Left ventricle myocardium inferior (tissue), 1 donor: ENCODE measurements around the gene CHRNE. TPM values are rescaled to one million over a fixed set of nuclear protein-coding genes. Genes with fewer than 3 reads are reported as not detected.

ENCODE experiments used
- DNase-seq: peaks from one replicate; pipeline ENCODE4 v3.0.0-alpha.2; 2020
- H3K27ac ChIP-seq: fragments of 200-600 bp; replicated peaks from 2 replicates; pipeline ENCODE4 v1.8.0; 2021
- H3K27me3 ChIP-seq: fragments of 200-600 bp; 2 replicates; pipeline ENCODE4 v1.8.0; 2021; ENCODE audit warnings: low read depth
- H3K36me3 ChIP-seq: fragments of 200-600 bp; 2 replicates; pipeline ENCODE4 v1.8.0; 2021
- H3K4me1 ChIP-seq: fragments of 200-600 bp; 2 replicates; pipeline ENCODE4 v1.8.0; 2021
- H3K4me3 ChIP-seq: fragments of 200-600 bp; 2 replicates; pipeline ENCODE4 v1.8.0; 2021; ENCODE audit warnings: mild to moderate bottlenecking, moderate library complexity
- H3K9me3 ChIP-seq: fragments of 200-600 bp; replicated peaks from 2 replicates; pipeline ENCODE4 v1.8.0; 2021
- CTCF ChIP-seq: fragments of 200-600 bp; IDR thresholded peaks from 2 replicates; pipeline ENCODE4 v1.8.0; 2021; ENCODE audit warnings: antibody characterized with exemption, mild to moderate bottlenecking, borderline replicate concordance
- intact Hi-C: fragments of 100-400 bp; cut with micrococcal nuclease; formaldehyde crosslinking; loops from one replicate; pipeline ENCODE4 v1.11.0; 2022
- total RNA-seq: library from RNA; stranded (reverse); fragmentation: NEBNext Ultra II Directional; extraction: Animal tissue kit (Norgen Biotek cat#: 25700); gene quantifications from one replicate; pipeline ENCODE4 v1.2.1, GENCODE V29; 2021
- donor health status: DM: no; HTN: yes; CAD: no; lungs with severe emphysema.

CHRNE gene
- total RNA-seq, 1 donor from 2014 or later = 1.5 TPM

- Histone ChIP-seq H3K36me3 (peaks cover 71% of the 10 kb centered on the region), H3K4me1 (peaks cover 84% of the 10 kb centered on the region), H3K4me3 (peak overlapping the region; percentile 84), H3K27me3 (no peaks in the 10 kb centered on the region), H3K27ac (peak overlapping the region; percentile 96), H3K9me3 (no peaks in the 10 kb centered on the region)
- intact Hi-C loops = no loop called here
- no peak for DNase-seq
- TF ChIP-seq CTCF = no peak
Measured at GRCh38 chr17:4941319-4941610, 38.4 kb upstream of the CHRNE start.

GRCh38 chr17:4940555-4941318, 37.8 kb upstream of the CHRNE start:
- peak overlapping the region; percentile 96 for H3K27ac ChIP-seq
- peaks cover 67% of the 10 kb centered on the region for H3K36me3 ChIP-seq
- no peaks in the 10 kb centered on the region for H3K27me3 ChIP-seq
- H3K9me3 ChIP-seq = no peaks in the 10 kb centered on the region
- DNase-seq = peak; percentile 77
- no peak for TF ChIP-seq CTCF
- H3K4me3 ChIP-seq = peak overlapping the region; percentile 84
- peaks cover 79% of the 10 kb centered on the region for H3K4me1 ChIP-seq
- intact Hi-C loops = no loop called here

GRCh38 chr17:4939796-4940554, 37.1 kb upstream of the CHRNE start, which contains the start of the genes RNF167 and SLC25A11:
Gene RNF167, plus strand, starts transcription at chr17:4940268. Its CDS starts 642 bp downstream, at chr17:4940910.
Gene SLC25A11, minus strand, starts transcription at chr17:4940046. Its CDS starts 136 bp downstream, at chr17:4939910.
- TF ChIP-seq CTCF = no peak
- peaks cover 71% of the 10 kb centered on the region for H3K4me1 ChIP-seq
- H3K4me3 ChIP-seq = peak within 1 kb of the TSS; percentile 84
- intact Hi-C loops = no loop called here
- peak; percentile 93 for DNase-seq
- H3K27me3 ChIP-seq = no peaks in the 10 kb centered on the region
- H3K9me3 ChIP-seq = no peaks in the 10 kb centered on the region
- peak within 1 kb of the TSS; percentile 96 for H3K27ac ChIP-seq
- H3K36me3 ChIP-seq = peaks cover 63% of the 10 kb centered on the region

DNA sequence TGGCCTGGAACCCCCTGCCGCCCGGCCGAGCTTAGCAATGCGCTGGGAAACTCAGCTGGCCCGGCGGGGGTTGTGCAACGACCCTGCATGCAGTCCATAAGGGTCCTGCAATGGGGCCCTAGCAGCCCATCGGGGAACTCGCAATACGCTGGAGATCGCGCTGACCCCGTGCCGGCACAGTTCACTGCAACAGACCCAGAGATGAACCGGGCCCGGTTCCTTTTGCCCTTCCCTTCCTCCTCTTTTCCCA, 36.6 kb upstream of the CHRNE start:
- Histone ChIP-seq H3K4me1 (peaks cover 69% of the 10 kb centered on the region), H3K27ac (peak overlapping the region; percentile 96), H3K9me3 (no peaks in the 10 kb centered on the region), H3K36me3 (peaks cover 58% of the 10 kb centered on the region), H3K4me3 (peak overlapping the region; percentile 84), H3K27me3 (no peaks in the 10 kb centered on the region)
- TF ChIP-seq CTCF = no peak
- DNase-seq = peak; percentile 44
- intact Hi-C loops = no loop called here

DNA sequence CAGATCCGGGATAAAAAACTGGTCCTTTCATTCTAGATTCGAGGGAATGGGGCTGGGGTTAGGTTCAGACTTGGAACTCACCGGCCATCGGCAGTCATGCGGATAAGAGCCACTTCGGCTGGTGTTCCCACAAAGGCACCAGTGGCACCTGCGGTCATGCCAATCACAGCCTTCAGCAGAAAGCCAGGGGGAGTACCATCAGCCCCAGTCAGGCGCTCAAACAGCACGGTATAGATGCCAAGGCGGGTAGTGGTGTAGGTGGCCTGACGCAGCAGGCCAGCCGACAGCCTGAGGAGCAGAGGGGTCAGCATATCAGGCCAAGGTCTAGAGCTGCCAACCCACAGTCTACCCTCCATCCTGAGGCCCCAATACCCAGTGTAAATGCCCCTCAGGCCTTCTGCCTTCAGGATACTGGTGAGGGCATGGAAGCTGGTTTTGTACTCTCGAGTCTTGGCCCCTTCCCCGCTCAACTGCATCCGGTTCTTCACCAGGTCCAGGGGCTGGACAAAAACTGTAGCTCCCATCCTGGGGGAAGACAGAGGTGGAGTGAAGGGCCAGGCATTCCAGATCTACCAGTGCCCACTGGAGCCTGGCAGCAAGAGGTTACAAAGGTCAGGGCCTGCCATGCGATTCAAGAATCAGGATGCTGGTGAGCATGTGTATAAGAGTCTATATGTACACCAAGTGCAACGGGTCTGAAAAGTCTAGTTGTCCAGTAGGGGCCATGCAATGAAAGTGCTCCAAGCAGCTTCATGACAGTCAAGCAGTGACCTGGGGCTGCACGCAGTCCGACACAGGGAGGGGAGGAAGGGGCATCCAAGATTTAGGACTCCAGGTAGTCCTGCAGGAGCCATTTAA, 36.0 kb upstream of the CHRNE start:
- peak overlapping the region; percentile 96 for H3K27ac ChIP-seq
- peaks cover 69% of the 10 kb centered on the region for H3K4me1 ChIP-seq
- H3K27me3 ChIP-seq = no peaks in the 10 kb centered on the region
- H3K9me3 ChIP-seq = no peaks in the 10 kb centered on the region
- DNase-seq = no peak
- peak overlapping the region; percentile 84 for H3K4me3 ChIP-seq
- H3K36me3 ChIP-seq = peaks cover 52% of the 10 kb centered on the region
- TF ChIP-seq CTCF = no peak
- intact Hi-C loops = no loop called here
